Measurements from ENCODE around the gene IFNA14. TPM values are rescaled to one million over a fixed set of nuclear protein-coding genes. Genes with fewer than 3 reads are reported as not detected.

Gene IFNA14
- total RNA-seq, 1 experiment from 2014 or later = not detected

DNA sequence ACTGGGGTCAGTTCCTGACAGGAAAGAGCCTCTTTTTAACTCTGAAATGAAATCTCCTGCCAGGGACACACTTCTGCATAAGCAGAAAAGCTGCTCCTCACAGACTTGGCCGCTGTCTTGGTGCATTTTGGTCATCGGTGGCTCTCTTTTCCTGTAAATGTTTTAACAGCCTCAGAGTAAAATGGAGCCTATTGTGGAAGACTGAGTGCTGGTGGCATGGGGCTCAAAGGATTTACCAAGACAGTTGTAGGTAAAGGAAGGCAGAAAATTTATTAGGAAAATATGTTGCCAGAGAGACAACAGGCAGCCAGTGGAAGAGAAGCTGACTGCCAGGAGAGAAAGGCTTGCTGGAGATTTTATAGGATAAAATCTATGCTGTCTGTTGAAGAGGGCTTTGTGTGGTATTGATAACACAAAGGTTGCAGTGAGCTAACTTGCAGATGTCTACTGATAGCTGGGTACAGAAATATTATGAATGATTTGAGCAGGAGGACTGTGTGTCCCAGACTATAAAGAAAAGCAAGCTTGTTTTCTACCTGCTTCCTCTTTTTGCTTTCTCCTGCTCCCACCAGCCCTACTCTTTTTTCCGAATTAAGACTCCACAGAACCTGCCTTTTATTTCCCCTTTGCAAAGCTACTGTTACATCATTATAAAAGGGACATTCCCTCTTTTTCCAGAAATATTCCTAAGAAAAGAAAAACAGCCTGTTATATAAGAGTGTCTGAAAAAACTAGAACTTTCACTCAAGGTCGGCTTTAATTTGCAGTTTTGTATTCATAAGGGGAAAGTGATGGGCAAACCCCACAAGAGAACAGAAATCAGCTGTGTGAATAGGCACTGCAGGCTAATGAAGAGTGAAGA, 27.9 kb upstream of the IFNA14 start:
- POLR2A ChIA-PET (ENCODE audit: unreplicated experiment) = interaction anchor here (0.6 kb wide), 1 partner anchor 26 kb away, joined by 3 read pairs; no protein-coding TSS in a partner anchor
- no peak overlapping the region for H3K27ac ChIP-seq (ENCODE audit: low read length)

DNA sequence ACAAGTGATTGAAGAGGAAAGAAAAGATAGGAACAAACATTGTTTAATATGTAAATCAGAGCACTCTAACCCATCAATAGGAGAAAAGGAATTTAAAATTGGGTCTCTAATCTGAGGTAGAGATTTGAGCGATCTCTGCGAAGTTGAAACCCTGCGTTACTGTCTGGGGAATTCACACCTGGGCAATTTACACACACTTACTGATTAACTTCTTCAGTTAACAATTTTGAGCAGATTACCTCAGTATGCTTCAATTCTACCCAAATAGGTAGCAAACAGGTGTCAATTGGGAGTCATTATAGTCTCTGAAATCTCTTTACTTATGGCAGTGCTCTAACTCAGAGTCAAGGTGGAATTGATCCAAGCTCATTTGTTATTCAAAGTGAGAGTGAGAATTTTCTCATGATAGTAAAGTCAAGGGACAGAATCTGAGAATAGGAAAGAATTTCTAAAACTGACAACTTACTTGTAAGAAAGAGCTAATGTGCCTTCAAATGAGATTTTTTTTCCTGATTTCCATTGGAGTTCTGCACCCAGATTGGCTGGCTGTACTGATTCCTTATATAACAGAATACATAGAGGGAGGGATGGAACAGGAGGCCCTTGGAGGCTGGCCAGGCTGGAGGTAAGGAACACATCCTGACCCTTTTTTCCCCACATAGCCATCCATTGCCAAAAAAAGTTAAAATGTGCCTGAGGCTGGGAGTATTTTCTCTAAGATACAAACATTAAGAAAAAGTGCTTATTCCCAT, 27.1 kb upstream of the IFNA14 start:
- Histone ChIP-seq H3K4me1 (ENCODE audit: insufficient read depth, low read length) (peaks cover 4% of the 10 kb centered on the region; the same call in 1 of the 2 replicates), H3K4me2 (ENCODE audit: low read length) (no peak overlapping the region), H4K20me1 (ENCODE audit: low read length) (no peaks in the 10 kb centered on the region), H3K4me3 (ENCODE audit: low read length) (no peak overlapping the region), H3K27ac (ENCODE audit: low read length) (no peak overlapping the region), H2AFZ (ENCODE audit: low read length) (no peak overlapping the region), H3K9ac (ENCODE audit: low read length) (no peak overlapping the region), H3K36me3 (ENCODE audit: low read depth, low read length) (no peaks in the 10 kb centered on the region), H3K79me2 (ENCODE audit: low read length) (no peaks in the 10 kb centered on the region), H3F3A (ENCODE audit: low read length, unreplicated experiment) (no peaks in the 10 kb centered on the region), H3K9me3 (ENCODE audit: low read length) (no peaks in the 10 kb centered on the region), H3K27me3 (ENCODE audit: low read length) (no peaks in the 10 kb centered on the region; the same call in 1 of the 2 replicates), H3K9me2 (replicated peaks; ENCODE audit: low read length) (no peaks in the 10 kb centered on the region)
- TF ChIP-seq EZH2phosphoT487 (IDR thresholded peaks at IDR 0.05; ENCODE audit: borderline replicate concordance, low read length) (no peak), EZH2 (IDR thresholded peaks at IDR 0.05; ENCODE audit: low read length, unreplicated experiment) (no peak)
- TF ChIP-seq, protein P1, sequence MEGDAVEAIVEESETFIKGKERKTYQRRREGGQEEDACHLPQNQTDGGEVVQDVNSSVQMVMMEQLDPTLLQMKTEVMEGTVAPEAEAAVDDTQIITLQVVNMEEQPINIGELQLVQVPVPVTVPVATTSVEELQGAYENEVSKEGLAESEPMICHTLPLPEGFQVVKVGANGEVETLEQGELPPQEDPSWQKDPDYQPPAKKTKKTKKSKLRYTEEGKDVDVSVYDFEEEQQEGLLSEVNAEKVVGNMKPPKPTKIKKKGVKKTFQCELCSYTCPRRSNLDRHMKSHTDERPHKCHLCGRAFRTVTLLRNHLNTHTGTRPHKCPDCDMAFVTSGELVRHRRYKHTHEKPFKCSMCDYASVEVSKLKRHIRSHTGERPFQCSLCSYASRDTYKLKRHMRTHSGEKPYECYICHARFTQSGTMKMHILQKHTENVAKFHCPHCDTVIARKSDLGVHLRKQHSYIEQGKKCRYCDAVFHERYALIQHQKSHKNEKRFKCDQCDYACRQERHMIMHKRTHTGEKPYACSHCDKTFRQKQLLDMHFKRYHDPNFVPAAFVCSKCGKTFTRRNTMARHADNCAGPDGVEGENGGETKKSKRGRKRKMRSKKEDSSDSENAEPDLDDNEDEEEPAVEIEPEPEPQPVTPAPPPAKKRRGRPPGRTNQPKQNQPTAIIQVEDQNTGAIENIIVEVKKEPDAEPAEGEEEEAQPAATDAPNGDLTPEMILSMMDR (conservative IDR thresholded peaks at IDR 0.05; ENCODE audit: low read depth, low read length) = no peak
- ChIA-PET CTCF (no interaction called here), POLR2A (ENCODE audit: unreplicated experiment) (no interaction called here)
- intact Hi-C loops (cut with micrococcal nuclease) = no loop called here
- BruUV-seq (replicated peaks) = no TSS peak
- ATAC-seq (no peak), DNase-seq (no peak)

More for the DNA sequence above, 27.9 kb upstream of the IFNA14 start:
- Histone ChIP-seq H3K9me3 (ENCODE audit: low read length) (no peaks in the 10 kb centered on the region), H2AFZ (ENCODE audit: low read length) (no peak overlapping the region), H3K4me2 (ENCODE audit: low read length) (no peak overlapping the region), H3K4me3 (ENCODE audit: low read length) (no peak overlapping the region), H3K4me1 (ENCODE audit: insufficient read depth, low read length) (peaks cover 4% of the 10 kb centered on the region; the same call in 1 of the 2 replicates), H3K36me3 (ENCODE audit: low read depth, low read length) (no peaks in the 10 kb centered on the region), H3K9ac (ENCODE audit: low read length) (no peak overlapping the region), H3F3A (ENCODE audit: low read length, unreplicated experiment) (no peaks in the 10 kb centered on the region), H3K27me3 (ENCODE audit: low read length) (no peaks in the 10 kb centered on the region; the same call in 1 of the 2 replicates), H3K79me2 (ENCODE audit: low read length) (no peaks in the 10 kb centered on the region), H4K20me1 (ENCODE audit: low read length) (no peaks in the 10 kb centered on the region), H3K9me2 (replicated peaks; ENCODE audit: low read length) (no peaks in the 10 kb centered on the region)
- CTCF ChIA-PET = no interaction called here
- DNase-seq (no peak), ATAC-seq (no peak)
- intact Hi-C loops (cut with micrococcal nuclease) = no loop called here
- TF ChIP-seq EZH2 (IDR thresholded peaks at IDR 0.05; ENCODE audit: low read length, unreplicated experiment) (no peak), EZH2phosphoT487 (IDR thresholded peaks at IDR 0.05; ENCODE audit: borderline replicate concordance, low read length) (no peak)
- TF ChIP-seq, protein P1 (conservative IDR thresholded peaks at IDR 0.05; ENCODE audit: low read depth, low read length) = no peak
- no TSS peak for BruUV-seq (replicated peaks)
